Uterus (tissue), 4 donors: Measurements from ENCODE around the gene FAM181A. TPM values are rescaled to one million over a fixed set of nuclear protein-coding genes. Genes with fewer than 3 reads are reported as not detected.

Source experiments
- DNase-seq, 2 donors: peaks; one replicate each; pipeline ENCODE4 v3.0.0-alpha.2; 2019 to 2020
- H3K27ac ChIP-seq, 2 donors: fragments of 200-600 bp; sonication (generic); 1 replicate in 1 of 2; 2 replicates in 1 of 2; pipeline ENCODE4 v1.5.1; 2016 to 2018
- H3K27me3 ChIP-seq, 2 donors: fragments of 200-600 bp; sonication (generic); one replicate each; pipeline ENCODE4 v1.5.1; 2018 to 2019; ENCODE audit warnings: control low read depth in 1 of 2
- H3K36me3 ChIP-seq, 2 donors: fragments of 200-600 bp; sonication (generic); one replicate each; pipeline ENCODE4 v1.5.1; 2019; ENCODE audit warnings: control low read depth in 1 of 2
- H3K4me1 ChIP-seq, 2 donors: fragments of 200-600 bp; sonication (generic); one replicate each; pipeline ENCODE4 v1.5.1; 2018 to 2019; ENCODE audit warnings: control low read depth in 1 of 2
- H3K4me3 ChIP-seq, 2 donors: fragments of 200-600 bp; sonication (generic); 1 replicate in 1 of 2; 2 replicates in 1 of 2; pipeline ENCODE4 v1.5.1; 2018 to 2019; ENCODE audit warnings: mild to moderate bottlenecking in 1 of 2
- H3K9me3 ChIP-seq, 2 donors: fragments of 200-600 bp; sonication (generic); one replicate each; pipeline ENCODE4 v1.5.1; 2019; ENCODE audit warnings: control low read depth in 1 of 2
- CTCF ChIP-seq, 4 experiments: fragments of 200-600 bp in 2 of 4; fragments of 450-650 bp in 2 of 4; sonication (generic) in 2 of 4; IDR thresholded peaks; one replicate each; pipeline ENCODE4 v1.5.1; 2016 to 2019; ENCODE audit warnings: antibody characterized with exemption in 4 of 4, mild to moderate bottlenecking in 2 of 4, moderate library complexity in 1 of 4
- POLR2A ChIP-seq, 2 donors: fragments of 450-650 bp; IDR thresholded peaks; one replicate each; pipeline ENCODE4 v1.6.1; 2016; ENCODE audit warnings: antibody characterized with exemption in 2 of 2, mild to moderate bottlenecking in 1 of 2, moderate library complexity in 1 of 2
- intact Hi-C: fragments of 100-400 bp; cut with DNase I; formaldehyde crosslinking; loops from one replicate; pipeline ENCODE4 v1.15.1; 2023; ENCODE audit warnings: low total_unique reads
- total RNA-seq, 4 donors: library from RNA; depleted of rRNA in 3 of 4; stranded (reverse); fragments of >200 nt in 3 of 4; gene quantifications; one replicate each; pipeline versions ENCODE4 v1.1.0 to v1.2.4, GENCODE V29; 2014 to 2023
- donor health status: DM: yes; HTN: yes; CAD: no.

FAM181A gene
- total RNA-seq, 4 donors from 2014 or later: 0.48 TPM; not detected in 3

- no peak overlapping the region for H3K27ac ChIP-seq
- DNase-seq: no peak
- H3K36me3 ChIP-seq: no peaks in the 10 kb centered on the region
- H3K27me3 ChIP-seq: no peaks in the 10 kb centered on the region
- H3K9me3 ChIP-seq: no peaks in the 10 kb centered on the region
- intact Hi-C loops: no loop called here
- H3K4me3 ChIP-seq: no peak overlapping the region
- no peak for TF ChIP-seq POLR2A (IDR thresholded peaks at IDR 0.05)
- TF ChIP-seq CTCF (IDR thresholded peaks at IDR 0.05): no peak
- no peaks in the 10 kb centered on the region for H3K4me1 ChIP-seq
These were observed 42.2 kb upstream of the FAM181A start for GRCh38 chr14:93884950-93885349.

GRCh38 chr14:93888995-93889394 is 38.1 kb upstream of the FAM181A start:
- H3K36me3 ChIP-seq: no peaks in the 10 kb centered on the region
- H3K27ac ChIP-seq: no peak overlapping the region
- peak in 1 of 2 donors; percentile 32 for DNase-seq
- no peak overlapping the region for H3K4me3 ChIP-seq
- no peaks in the 10 kb centered on the region for H3K27me3 ChIP-seq
- no peak for TF ChIP-seq POLR2A (IDR thresholded peaks at IDR 0.05)
- TF ChIP-seq CTCF (IDR thresholded peaks at IDR 0.05): no peak
- H3K4me1 ChIP-seq: no peaks in the 10 kb centered on the region
- intact Hi-C loops: no loop called here
- H3K9me3 ChIP-seq: no peaks in the 10 kb centered on the region

- no peak overlapping the region for H3K27ac ChIP-seq
- no peak overlapping the region for H3K4me3 ChIP-seq
- TF ChIP-seq CTCF (IDR thresholded peaks at IDR 0.05): no peak
- no peak for TF ChIP-seq POLR2A (IDR thresholded peaks at IDR 0.05)
- DNase-seq: no peak
- H3K4me1 ChIP-seq: no peaks in the 10 kb centered on the region
- no peaks in the 10 kb centered on the region for H3K27me3 ChIP-seq
- intact Hi-C loops: no loop called here
- H3K36me3 ChIP-seq: no peaks in the 10 kb centered on the region
- H3K9me3 ChIP-seq: no peaks in the 10 kb centered on the region
These were observed 37.2 kb upstream of the FAM181A start for GRCh38 chr14:93889739-93890483.

- Histone ChIP-seq H3K9me3 (no peaks in the 10 kb centered on the region), H3K27me3 (no peaks in the 10 kb centered on the region), H3K27ac (no peak overlapping the region), H3K4me1 (no peaks in the 10 kb centered on the region), H3K4me3 (no peak overlapping the region), H3K36me3 (no peaks in the 10 kb centered on the region)
- intact Hi-C loops: no loop called here
- TF ChIP-seq POLR2A (IDR thresholded peaks at IDR 0.05) (no peak), CTCF (IDR thresholded peaks at IDR 0.05) (no peak)
- DNase-seq: no peak
These were observed 35.2 kb upstream of the FAM181A start for GRCh38 chr14:93891756-93892504.

- Histone ChIP-seq H3K27me3 (no peaks in the 10 kb centered on the region), H3K27ac (no peak overlapping the region), H3K4me1 (no peaks in the 10 kb centered on the region), H3K4me3 (no peak overlapping the region), H3K36me3 (no peaks in the 10 kb centered on the region), H3K9me3 (no peaks in the 10 kb centered on the region)
- TF ChIP-seq CTCF (IDR thresholded peaks at IDR 0.05) (no peak), POLR2A (IDR thresholded peaks at IDR 0.05) (no peak)
- intact Hi-C loops: no loop called here
- DNase-seq: no peak
These were observed 34.7 kb upstream of the FAM181A start for GRCh38 chr14:93892505-93892839.
